Stimulated activated CD4-positive, alpha-beta T cell treated with anti-CD3 and anti-CD28 coated beads, Interleukin-12 subunit alpha, Interleukin-12 subunit beta, amount 100 ng/mL, for 48 hours (primary cell): Measurements from ENCODE around the gene NELFA.

ENCODE experiments used
- DNase-seq, 3 donors: peaks; one replicate each; pipeline ENCODE4 v3.0.0-alpha.2; 2020; ENCODE audit warnings: low read depth in 2 of 3, low spot score in 1 of 3

NELFA gene

DNA sequence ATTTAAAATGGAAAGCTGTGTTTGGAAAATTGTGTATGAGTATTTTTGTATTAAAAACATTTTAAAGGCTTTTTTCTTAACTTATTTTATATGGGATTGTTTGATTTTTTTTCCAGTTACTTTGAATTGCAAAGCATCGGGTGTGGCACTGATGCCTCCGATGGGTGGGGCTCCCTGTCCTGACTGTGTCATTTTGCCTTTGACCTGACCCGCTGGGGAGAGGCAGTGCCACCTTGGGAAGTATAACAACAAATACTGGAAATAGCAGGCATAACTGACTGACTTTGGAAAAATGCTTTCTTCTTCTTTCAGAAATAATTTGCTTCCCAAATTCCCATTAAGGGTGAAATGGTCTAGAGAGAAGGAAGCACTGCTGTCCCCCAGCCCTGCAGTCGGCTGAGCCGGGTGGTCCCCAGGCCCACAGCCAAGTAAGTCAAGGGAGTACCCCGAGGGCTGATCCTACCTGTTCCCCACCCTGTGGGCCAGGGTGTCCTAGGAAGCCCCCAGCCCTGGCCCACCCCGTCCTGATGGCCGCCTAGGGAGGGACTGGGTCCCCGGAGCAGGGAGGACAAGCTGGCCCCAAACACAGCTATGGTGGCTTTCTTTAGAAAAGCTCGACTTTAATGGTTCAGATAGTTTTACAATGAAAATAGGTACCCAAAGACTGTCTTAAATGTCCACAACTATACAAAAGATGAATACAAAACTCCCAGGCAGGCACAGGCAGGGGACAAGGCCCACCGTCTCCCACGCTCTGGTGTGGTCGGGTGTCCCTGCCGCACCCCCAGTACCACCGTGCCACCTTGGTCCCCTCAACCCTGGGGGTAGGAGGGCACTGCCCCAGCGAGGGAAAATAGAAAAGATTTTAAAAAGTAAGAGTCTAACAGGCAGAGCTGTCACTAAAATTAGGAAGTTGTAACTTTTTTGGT, 26.4 kb downstream of the NELFA start:
- no peak for DNase-seq

GRCh38 chr4:1981251-1982058, 27.3 kb downstream of the NELFA start:
- no peak for DNase-seq

- no peak for DNase-seq
These were observed 28.2 kb downstream of the NELFA start for GRCh38 chr4:1980561-1981041.

- DNase-seq: no peak
These were observed 29.1 kb downstream of the NELFA start for GRCh38 chr4:1979477-1980196.

- no peak for DNase-seq
These were observed 29.9 kb downstream of the NELFA start for GRCh38 chr4:1978741-1979476.

DNA sequence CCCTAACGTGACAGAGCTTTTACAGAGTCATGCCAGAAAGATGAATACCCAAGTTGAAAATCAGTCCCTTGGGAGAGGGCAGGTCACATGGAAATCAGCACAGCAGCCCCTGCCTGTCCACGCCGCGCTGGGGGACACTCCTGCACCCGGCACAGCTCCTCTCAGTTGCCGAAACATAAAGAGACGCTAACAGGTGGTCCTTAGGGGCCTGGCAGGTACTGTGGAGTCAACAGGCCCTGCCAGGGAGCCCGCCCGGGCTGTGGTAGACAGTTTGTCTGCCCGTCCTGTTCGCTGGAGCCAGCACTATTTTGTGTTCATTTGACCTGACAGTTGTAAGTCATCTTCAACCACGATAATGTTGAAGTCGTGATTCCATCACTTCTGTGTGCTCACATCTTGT, 30.5 kb downstream of the NELFA start:
- DNase-seq: no peak

GRCh38 chr4:1976416-1977352, 32.1 kb downstream of the NELFA start:
- no peak for DNase-seq

DNA sequence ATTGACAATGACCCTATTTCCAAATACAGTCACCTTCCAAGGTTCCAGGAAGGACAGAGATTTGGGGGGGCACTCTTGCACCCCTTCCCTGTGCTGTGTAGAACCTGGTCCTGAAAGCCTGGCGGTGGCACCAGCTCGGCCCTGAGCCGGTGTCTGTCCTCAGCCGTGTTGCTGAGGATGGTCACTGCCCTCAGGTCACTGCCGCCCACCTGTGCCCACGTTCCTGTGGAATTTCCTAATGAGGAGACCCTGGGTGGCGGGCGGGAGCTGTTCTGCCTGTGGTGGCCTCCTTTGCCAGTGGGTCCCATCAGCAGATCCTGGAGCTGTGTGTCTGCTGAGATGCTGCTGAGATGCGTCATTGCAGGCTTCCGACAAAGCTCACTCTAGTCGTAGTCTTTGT, 32.9 kb downstream of the NELFA start:
- DNase-seq: no peak

GRCh38 chr4:1975391-1975801, 33.4 kb downstream of the NELFA start:
- no peak for DNase-seq

GRCh38 chr4:1974840-1975239, 33.9 kb downstream of the NELFA start:
- no peak for DNase-seq

GRCh38 chr4:1973661-1974060, 35.1 kb downstream of the NELFA start:
- no peak for DNase-seq

DNA sequence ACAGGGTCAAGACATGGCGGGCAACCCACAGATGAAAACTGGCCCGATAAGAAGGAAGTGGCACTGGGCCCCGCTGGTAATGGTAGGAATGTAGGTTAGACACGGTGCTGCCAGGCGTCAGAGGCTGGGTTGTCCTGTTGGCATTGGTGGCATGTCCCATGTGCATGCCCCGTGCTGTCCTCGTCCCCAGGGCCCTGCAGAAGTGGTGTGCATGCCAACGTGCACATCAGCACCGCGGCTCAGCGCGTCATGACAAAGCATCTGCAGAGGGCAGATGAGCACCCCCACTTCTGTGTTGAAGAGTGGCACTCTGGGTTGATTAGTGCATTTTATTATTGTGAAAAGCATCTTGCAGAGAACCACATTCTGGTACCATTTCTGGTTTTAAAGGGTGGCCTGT, 35.6 kb downstream of the NELFA start:
- DNase-seq: no peak

DNA sequence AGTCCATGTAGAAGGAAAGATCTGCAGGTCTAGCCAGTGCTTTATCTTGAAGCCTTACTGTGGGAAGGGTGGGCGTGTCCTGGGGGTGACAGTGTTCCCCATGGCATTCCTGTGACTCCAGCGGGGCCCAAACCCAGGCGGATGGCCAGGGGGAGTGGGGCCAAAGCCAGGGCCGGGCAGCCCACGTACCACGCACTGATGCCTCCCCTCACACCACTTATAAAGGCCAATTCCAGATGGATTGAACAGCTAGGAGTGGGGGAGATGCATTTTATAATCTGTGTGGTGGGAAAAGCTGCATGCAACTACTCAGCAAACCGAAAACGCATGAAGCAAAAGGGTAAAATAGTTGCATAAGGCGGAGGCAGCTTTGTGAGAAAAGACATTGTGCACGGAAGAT, 36.4 kb downstream of the NELFA start:
- DNase-seq: no peak

DNA sequence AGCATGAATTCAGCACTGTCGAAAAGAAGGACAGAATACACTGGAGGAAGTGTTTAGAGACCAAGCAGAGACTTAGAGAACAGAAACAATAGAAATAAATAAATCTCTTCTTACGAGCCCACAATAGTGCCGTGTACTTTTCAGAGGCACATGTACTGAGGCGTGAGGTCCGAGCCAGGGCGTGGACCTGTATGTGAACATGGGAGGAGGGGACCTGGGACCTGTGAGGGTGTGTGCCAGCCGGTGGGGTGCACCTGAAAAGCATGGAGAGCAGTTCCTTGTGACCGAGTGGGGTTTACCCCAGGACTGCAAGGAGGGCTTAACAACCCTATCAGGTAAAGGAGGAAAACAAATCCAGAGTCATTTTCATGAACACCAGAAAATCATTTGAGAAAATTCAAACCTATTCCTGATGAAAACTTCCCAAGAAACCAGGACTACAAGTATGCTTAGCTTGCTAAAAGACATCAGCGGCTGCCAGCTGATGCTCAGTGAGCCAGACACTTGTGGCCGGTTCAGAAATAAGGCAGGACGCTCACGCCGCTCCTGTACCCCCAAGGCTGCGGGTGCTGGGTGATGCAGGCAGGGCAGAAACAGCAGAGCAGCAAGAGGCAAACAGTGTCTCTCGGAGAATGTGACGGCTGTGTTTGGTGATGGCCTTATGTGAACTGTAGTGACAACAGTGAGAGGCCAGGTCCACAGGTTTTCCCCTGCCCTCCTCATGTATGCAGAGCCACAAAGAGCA, 37.1 kb downstream of the NELFA start:
- DNase-seq: no peak

GRCh38 chr4:1970926-1971325, 37.8 kb downstream of the NELFA start:
- DNase-seq: no peak

- no peak for DNase-seq
These were observed 38.6 kb downstream of the NELFA start for GRCh38 chr4:1969928-1970723.

DNA sequence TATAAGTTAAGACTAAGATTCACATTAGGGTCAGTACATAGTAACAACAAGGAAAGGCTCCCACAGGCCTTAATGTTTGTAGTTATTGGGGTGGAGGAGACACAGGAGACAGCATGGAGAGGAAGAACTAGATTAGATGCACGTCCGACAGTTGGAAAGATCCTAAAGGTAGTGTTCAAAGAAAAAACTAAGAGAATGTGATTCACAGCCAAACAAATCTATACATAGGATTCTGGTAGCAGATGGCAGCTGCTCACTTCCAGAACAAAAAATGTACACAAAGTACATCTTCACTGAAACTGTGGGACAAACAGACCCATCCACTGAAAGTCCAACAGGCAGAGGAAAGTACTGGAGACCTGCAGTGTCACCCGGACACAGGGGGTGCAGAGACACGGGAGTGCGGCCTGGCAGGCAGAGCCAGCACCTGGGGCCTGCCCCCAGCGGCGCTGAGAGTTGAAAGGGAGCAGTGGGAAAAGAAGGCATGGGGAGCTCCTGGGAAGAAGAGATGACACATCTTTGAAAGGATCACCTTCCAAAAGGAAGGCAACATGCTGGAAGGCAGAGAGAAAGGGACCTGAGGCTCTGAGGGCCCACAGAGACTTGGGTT, 40.0 kb downstream of the NELFA start:
- DNase-seq: no peak
